NOMO-1 treated with DMSO at 0.1 percent for 48 hours (cell line): ENCODE measurements around the gene SNTG2.

Source experiments
- DNase-seq: peaks from one replicate; lab custom pipeline; 2025; ENCODE audit not compliant: unreplicated experiment; lab: John Stamatoyannopoulos, UW

The SNTG2 gene

DNA sequence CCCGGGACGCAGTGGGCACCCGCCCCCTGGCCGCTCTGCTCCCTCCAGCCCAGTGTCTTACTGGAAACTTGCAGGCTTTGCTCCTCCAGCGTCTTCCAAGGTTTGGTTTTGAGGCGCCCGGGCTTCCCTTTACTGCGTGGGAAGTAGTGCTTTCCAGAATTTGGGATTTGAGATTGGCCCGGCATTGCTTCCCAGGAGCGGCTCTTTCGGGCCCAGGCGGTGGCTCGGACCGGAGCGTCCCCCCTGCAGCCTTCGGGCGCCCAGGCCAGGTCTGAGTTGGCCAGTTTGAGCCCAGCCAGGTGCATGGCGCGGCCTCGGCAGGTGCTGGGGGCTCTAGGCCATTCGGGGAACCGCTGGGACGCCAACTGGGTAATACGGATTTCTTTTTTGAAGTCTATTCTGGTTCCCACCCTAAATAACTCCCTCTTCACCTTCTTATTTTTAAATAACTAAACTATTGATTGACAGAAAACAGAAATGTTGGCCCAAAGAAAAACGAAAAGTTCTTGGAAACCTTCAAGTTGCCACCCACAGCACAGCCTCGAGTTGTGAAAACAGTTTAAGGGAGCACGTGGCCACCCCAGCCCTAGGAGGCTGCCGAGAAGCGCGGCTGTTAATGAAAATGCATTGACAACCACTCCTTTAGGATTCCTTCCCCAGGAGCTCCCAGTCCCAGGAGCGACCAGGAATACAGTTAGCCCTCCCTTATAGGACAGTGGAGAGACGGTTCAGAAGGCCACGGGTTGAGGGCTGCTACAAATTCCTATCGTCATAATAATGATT, 766 bp downstream of the SNTG2 start:
- no peak for DNase-seq

DNA sequence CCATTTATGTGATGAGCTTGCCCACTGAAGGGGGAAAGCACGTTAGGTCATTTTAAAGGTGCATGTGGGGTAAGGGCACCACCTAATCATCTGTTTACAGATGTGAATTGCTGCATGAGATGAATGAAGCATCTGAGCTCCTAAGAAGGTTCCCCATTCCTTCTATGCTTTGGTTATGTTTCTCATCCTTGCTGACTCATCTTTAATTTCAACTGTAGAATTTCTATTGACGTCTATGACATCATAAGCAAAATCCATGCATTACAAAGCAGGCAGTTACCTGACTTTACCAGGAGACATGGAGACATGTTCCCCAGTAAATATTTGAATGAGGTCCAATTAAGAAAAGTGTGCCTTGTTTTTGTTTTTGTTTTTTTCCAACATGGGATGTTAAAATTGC, 2.8 kb downstream of the SNTG2 start:
- no peak for DNase-seq

DNA sequence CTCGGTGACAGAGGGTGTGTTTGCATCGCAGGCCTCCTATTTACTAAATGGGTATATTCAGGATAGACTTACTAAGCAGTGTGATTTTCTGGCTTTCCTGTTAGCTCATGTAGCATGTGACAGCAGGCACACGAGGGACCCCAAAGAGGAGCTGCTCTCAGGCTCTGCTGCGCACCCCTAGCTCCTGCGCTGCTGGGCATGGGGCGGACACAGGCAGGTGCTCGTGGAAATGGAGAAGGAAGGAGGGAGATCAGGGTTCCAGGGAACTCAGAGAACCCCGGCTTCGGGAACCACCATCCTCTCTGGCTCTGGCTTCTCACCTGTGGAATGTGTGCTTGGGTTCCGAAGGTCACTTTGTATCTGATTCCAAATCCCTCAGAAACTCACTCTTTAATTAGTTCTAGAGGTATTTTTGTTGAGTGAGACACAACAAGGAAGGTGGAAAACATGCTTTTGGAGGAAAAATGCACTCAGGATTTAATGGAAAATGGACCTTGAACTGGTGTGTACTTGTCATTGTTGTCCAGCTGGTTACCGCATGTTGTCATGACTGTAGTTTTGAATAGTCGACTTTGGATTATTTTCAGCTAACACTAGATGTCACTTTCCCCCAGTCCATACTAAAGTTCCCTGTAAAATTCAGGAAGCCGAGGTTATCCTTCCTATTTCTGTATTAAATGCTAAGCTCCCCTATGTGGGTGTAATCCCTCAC, 3.5 kb downstream of the SNTG2 start:
- DNase-seq = no peak

DNA sequence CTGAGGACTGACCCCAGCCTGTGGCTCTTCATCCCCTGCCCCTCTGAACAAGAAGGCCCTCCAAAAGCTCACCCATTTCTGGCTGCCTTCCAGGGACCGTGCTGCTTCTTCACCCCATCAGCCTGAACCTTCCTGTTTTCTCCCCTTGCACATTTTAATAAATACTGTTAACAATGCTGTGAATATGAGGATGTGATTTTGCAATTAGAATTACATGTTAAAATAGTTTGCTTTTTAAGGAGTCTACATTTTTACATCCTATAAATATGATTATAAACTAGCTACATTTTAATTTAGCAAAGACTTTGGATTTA, 4.0 kb downstream of the SNTG2 start:
- DNase-seq = no peak

DNA sequence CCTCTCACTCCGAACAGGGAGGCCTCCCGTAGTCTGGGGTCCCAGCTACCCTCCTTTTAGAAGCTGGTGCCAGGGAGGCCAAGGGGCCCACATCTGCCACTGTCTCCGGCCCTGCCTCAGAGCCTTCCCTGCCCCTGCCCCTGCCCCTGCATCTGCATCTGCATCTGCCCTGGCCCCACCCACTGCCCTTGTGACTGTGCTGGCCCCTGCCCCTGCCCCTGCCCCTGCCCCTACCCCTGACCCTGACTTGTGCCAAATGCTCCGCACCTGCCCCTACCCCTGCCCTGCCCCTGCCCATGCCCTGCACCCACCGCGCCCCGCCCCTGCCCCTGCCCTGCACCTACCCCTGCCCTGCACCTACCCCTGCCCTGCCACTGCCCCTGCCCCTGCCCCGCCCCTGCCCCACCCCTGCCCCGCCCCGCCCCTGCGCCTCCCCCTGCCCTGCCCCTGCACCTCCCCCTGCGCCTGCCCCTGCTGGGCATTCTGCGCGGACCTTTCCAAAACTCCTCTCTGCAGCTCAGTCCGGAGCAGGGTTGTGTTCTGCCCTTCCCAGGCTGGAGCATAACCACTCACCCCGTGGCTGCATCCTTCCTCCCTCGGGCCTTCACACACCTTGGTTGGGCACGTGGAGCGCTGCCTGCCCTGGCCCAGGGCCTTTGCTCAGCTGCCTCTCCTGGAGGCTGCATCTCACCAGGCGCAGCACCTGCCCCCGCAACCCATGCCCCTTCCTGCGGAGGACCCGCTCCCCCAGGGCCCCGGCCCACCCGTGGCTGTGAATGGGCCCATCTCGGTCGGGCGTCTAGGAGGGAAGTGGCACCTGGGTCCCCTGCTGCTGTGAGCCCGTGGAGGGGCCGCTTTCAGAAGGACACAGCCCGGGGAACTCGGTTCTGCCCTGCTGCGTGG, 5.4 kb downstream of the SNTG2 start:
- no peak for DNase-seq

DNA sequence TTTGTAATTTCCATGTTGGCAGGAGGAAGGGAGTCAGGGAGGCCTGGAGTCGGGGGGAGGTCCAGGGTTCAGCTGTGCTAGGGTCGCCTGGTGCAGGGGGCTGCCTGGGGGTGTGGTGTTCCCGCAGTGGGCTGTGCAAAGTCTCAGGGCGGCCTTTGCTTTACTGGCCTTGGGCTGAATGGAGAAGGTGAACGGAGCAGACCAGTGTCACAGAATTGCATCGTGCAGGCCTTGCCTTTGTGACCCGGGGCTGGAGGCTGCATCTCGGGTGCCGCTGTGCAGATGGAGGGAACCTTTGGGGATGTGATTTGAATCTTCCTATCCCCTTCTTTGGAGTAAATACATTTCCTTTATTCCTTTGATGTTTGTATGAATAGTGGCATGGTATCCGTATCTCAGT, 8.8 kb downstream of the SNTG2 start:
- no peak for DNase-seq

DNA sequence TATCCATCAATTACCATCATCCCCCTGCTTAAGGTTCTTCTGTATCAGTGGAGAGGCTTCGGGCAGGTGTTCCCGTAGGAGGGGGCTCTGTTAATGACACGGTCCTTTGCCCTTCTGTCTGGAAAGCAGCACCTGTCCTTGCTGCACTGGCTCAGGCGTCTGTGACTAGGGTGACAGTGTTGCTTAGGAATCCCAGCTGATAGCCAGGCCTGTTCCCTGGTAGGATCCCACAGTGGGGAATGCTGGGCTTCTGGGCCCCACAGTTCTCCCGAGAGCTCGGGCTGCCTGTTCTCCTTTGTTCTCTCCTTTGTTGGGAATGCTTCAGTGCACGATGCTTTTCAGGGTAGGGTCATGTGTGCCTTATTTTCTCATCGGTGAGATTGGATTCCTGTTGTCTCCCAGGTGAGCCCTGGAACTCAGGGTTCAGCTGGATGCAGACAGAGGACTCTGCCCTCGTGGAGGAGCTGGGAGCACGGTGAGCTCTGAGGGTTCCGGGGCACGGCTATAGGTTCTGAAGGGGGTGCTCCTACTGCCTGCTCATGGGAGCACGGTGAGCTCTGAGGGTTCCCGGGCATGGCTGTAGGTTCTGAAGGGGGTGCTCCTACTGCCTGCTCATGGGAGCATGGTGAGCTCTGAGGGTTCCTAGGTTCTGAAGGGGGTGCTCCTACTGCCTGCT, 9.6 kb downstream of the SNTG2 start:
- no peak for DNase-seq

DNA sequence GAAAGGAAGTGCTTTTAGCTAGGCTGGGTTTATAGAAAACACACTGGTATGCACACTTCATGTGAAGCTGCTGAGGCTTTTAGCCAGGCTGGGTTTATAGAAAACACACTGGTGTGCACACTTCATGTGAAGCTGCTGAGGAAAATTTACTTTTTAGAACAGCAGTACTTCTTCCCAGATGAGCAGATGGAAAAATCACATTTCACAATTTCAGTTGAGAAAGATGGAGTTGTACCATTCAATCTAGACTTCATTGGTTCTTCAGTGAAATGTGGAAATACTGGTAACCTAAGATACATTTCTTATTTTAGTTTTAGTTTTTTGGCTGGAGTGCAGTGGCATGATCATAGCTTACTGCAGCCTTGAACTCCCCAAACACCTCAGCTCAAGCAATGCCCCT, 11.1 kb downstream of the SNTG2 start:
- no peak for DNase-seq

DNA sequence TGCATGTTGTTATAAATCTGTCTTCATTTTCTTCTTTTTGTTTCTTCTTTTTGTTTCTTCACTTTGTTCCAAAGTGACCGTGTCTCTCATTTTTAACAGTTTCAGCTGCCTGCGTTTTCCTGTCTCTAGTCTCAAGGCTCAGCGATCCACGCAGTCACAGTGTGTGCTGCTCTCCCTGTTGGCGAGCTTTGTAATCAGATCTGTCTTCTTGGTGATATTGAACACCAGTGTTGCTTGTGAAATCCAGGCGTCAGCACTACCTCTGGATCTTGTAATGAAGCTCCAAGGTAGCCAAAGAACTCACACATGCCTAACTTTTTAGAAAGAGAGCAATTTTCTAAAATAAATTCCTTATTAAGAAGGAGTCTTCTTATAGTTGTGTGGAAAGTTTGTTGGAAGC, 13.2 kb downstream of the SNTG2 start:
- DNase-seq = no peak

DNA sequence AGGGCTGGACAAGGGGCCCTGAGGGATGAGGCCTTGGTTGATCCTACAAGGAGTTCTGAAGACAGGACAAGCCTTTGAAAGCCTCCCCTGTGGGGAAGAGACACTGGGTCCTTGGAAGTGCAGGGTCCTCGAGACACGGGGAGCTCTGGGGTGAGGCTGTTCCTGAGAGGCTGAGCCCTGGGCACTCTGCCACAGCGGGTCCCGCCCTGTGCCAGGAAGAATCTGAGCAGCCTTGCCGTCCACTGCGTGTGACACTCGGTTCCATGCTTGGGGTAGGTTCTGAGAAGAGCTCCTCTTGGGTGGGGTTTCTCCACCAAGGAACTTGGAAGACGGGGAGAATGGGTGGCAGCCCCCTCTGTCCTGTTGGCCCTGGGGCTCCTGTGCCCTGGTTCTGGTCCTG, 13.9 kb downstream of the SNTG2 start:
- DNase-seq = no peak

DNA sequence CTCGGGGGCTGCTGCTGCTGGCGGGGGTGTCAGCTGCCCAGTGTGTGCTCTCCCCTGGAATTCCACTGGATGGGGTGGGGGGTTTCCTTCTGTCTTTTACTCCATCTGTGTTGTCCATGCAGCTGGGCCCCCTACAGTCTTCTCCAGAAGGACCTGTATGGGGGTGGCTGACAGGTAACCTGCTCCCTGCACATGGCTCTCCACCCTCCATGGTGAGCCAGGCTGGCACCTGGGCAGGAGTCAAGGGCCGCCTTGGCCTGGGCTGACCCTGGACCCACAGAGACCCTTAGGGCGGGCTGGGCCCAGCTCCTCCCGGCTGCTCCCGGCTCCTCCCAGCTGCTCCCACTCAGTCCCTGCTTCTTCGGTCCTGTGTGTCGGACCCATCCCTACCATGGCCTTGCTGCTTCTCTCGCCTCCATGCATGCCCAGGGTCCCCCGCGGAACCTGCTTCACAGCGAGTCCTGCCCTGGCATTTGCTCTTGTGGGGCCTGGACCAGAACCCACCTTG, 15.0 kb downstream of the SNTG2 start:
- DNase-seq = no peak

DNA sequence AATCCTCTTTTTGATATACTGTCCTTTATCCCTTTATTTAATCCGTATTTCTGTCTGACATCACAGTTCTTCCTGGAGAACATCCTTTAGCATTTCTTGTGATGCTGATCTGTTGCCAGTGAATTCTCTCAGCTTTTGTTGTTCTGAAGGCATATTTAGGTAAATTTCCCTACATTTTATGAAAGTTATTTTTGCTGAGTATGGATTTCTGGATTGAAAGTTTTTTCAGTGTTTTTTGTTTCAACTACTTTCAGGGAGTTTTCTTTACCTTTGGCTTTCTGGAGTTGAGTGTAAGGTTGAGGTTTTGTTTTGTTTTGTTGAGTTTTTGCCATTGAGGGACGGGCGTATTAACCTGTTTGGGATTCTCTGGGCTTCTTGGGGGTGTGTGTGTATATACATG, 22.5 kb downstream of the SNTG2 start:
- no peak for DNase-seq

DNA sequence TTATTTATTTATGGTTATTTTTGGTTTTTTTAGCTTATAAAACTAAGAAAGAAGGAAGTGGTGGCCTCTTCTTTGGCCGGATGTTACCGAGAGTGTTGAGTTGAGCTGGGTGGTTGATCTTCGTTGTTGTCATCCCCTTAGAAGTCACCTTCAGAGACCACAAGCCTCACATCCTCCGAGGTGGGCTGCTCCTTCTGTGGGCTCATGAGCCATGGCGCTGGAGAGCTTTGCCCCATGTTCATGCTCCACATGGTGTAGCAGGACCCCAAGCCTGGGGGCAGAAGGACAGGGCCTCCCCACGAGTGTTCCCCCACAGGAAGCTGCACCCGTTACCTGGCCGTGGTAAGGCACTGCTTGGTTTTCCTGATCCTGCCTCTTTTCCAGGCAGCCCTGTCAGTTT, 23.4 kb downstream of the SNTG2 start:
- DNase-seq = no peak

DNA sequence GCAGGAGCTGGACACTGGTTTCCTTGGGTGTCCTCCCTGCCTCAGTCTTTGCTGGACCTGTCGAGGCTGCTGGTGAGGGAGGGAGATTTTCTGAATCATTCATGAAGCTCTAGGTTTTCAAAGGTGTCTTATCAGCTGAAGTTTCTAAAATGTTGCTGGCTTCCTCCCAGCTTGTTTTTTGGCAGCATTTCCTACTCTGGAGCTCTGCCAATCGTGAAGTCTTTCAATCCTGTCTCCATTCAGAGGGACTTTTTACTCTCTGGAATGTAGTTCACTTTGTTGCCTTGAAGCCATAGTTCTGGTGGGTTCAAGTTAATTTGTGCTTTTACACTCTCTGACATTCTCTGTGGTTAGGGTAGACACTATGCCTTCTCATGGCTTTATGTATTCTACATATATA, 23.9 kb downstream of the SNTG2 start:
- DNase-seq = no peak

DNA sequence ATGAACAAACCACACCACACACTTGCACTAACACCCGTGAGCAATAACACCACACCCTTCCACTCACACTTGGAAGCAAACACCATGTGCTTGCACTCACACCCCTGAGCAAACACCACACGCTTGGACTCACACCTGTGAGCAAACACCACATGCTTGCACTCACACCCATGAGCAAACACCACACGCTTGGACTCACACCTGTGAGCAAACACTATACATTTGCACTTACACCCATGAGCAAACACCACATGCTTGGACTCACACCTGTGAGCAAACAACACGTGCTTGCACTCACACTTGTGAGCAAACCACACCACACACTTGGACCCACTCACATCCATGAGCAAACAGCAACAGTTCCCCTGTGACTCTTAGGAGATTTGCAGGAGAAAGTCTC, 24.4 kb downstream of the SNTG2 start:
- DNase-seq = no peak

DNA sequence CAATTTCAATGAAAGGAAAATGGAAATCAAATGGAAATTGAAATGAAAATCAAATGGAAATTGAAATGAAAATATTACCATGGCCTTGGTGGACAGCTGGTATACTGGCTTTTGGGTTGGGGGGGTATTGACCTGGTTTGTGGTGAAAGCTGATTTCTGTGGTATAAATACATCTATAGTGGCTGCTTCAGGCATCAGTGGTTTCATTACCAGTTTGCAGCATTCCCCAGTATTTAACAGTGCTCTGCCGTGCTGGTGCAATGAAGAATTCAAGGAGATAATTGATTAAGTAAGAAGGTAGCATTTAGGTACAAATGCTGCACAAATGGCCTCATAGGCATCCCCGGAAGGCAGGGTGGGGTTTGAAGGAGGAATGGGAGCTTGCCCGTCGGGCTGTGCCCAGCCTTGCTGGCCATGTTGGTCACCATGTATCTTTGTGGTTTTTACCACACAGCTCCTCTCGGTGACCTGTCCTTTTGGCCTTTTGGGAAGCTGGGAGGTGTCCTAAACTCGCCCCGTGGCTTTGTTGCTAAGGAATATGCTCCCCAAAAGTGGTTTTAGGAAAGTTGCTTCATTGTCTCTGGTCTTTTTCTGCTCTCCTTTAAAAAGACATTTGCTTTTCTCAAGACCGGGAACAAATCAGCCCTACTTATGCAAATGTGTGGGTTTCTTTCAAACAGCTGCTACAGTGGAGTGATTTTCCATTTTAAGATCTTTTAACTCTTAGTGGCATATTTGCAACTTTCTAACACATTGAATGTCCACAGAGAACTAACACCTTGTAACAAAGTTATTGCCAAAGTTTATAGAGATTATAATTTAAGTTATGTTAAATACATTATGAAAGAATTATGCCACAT, 28.6 kb downstream of the SNTG2 start:
- no peak for DNase-seq

DNA sequence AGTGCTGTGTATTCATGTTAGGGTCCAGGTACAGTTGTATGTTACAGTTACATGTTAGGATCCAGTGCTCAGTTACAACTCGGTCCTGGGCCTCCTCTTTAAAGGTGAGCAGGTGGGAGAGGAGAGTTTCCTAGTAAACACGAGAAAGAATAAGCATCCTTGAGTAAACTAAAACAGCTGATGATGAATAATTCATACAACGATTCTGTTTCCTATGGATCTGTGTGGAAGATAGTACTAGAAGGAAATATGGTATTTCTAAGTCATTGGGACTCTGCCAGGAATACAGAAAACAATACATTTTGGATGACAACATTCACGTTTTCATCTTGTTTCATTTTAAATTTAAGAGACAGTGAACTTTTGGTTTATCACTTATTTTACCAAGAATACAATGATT, 29.5 kb downstream of the SNTG2 start:
- no peak for DNase-seq

DNA sequence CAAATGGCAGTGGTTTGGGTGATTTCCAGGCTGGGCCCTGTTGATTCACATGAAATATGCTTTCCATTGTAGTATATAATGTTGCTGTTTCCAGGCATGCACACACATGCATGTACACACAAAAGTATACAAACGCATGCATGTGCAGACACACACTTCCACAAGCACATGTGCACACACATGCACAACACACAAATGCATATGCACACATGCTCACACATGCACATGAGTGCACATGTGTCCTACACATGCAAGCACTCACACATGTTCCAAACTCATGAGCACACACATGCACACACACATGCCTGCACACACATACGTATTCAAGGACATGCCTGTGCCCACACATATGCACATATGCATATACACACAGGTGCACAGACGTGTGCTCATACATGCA, 30.6 kb downstream of the SNTG2 start:
- no peak for DNase-seq

DNA sequence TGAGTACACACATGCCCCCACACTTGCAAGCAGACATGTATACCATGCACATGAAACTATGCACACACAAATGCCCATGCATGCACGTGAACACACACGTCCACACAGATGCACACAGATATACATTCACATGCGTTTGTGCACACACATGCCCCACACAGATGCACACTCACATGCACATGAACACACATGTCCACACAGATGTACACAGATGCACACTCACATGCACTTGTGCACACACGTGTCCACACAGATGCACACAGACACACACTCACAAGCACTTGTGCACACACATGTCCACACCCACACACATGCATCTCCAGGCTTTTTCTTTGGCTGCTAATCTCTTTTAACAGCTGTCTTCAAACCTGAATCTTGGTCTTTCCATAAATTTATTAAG, 31.1 kb downstream of the SNTG2 start:
- DNase-seq = no peak

DNA sequence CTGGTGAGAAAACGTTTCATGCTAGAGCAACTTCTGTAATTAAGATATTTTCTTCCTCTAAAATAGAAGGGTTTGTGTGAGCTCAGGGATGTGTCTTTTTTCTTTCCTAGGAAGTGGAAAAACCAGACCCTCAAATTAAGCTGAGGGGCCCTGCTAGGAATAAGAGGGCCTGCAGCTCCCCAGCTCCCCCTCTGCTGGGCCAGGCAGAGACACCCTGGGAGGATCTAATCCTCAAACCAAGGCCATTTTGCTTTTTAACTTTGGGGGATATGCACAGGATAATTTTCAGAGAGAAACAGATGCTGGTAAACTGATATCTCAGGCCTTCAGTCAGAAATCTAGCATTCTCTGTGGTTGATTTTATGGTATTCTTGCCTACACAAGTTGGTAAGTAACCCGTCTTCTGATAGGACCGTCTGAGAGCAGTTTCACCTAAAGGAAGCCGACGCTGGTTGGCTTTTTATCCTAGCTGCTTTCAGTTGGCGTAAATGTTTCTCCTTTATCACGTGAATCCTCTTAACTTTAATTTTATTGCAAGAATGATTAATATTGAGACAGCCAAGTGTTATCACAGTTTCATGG, 34.8 kb downstream of the SNTG2 start:
- no peak for DNase-seq
